GM12891 (cell line): ENCODE data around the gene CCNK.

Experiments
- PAX5 ChIP-seq: IDR thresholded peaks from 2 replicates; pipeline ENCODE4 v1.6.1; 2011; ENCODE audit warnings: low read length, moderate library complexity, mild to moderate bottlenecking; ENCODE audit not compliant: insufficient read depth, severe bottlenecking
- POLR2A ChIP-seq: IDR thresholded peaks from 2 replicates; pipeline ENCODE4 v1.6.1; 2011; ENCODE audit warnings: low read depth, low read length, control low read depth
- POLR2AphosphoS5 ChIP-seq: IDR thresholded peaks from 2 replicates; pipeline ENCODE4 v1.6.1; 2011; ENCODE audit warnings: low read depth, low read length, control low read depth
- POU2F2 ChIP-seq: IDR thresholded peaks from 2 replicates; pipeline ENCODE4 v1.6.1; 2011; ENCODE audit warnings: low read depth, mild to moderate bottlenecking, control low read depth, low read length, moderate library complexity
- TAF1 ChIP-seq: IDR thresholded peaks from 2 replicates; pipeline ENCODE4 v1.6.1; 2011; ENCODE audit warnings: low read depth, low read length, control low read depth

DNA sequence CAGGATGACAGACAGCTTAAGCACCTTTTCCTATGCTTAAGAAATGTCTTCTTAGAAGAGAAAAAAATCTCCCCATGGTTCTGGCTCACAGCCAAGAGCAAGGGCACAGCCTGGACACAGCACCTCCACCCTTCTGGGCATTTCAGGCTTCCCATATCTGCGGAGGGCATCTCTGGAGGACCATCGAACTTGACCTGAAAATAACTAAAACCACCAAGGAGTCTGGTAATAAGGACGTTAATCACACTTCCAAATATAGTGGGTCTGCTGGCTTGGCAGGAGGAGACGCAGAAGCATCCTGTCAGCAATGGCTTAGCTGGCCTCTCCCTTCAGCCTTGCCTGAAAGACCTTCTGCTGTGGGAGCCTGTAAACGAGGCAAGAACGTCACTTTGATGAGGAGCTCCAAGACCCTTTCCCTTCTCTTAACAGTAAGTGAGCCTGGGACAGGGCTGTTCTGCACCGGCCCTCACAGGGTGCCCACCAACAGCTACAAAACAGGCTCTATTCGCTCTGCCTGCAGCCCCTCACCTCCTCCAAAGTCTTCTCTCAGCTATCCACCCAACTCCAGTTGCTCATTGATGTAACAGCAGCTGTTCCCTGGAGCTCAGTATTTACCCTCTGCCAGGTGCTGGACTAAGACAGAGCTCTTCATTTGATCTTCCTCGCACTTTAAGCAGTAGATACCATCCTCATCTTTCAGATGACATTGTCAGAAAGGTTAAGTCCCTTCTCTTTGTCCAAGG is 13.7 kb upstream of the CCNK start:
- TF ChIP-seq POLR2A, result no peak
- TF ChIP-seq POLR2AphosphoS5, result no peak
- TF ChIP-seq PAX5, result no peak
- TF ChIP-seq TAF1, result no peak
- TF ChIP-seq POU2F2, result no peak
